Ramos (cell line): ENCODE data around the gene RAMP3.
"Not testable (repeated sequence)": the region's sequence is repeated elsewhere in the genome, so short reads cannot be mapped to it uniquely, and the experiment has no call there.

Experiments used
- in situ Hi-C: fragments of 300-500 bp; cut with MboI; formaldehyde crosslinking; loops from one replicate; pipeline ENCODE4 v1.14.3; 2022; ENCODE audit warnings: low sequenced_read_pairs; ENCODE audit not compliant: unreplicated experiment

The RAMP3 gene

DNA sequence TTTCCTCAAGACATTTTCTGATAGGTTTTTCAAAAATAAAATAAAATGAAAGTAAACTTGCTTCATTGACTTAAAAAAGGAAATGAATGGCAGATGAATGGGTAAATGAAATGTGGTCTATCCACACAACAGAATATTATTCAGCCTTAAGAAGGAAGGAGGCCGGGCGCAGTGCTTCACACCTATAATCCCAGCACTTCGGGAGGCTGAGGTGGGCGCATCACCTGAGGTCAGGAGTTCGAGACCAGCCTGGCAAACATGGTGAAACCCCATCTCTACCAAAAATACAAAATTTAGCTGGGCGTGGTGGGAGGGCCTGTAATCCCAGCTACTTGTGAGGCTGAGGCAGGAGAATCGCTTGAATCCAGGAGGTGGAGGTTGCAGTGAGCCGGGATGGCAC is 3.7 kb upstream of the RAMP3 start:
- in situ Hi-C loops: loop anchor here (5.0 to 10.0 kb wide), 2 partner anchors 98 to 701 kb away; no protein-coding TSS in a partner anchor

DNA sequence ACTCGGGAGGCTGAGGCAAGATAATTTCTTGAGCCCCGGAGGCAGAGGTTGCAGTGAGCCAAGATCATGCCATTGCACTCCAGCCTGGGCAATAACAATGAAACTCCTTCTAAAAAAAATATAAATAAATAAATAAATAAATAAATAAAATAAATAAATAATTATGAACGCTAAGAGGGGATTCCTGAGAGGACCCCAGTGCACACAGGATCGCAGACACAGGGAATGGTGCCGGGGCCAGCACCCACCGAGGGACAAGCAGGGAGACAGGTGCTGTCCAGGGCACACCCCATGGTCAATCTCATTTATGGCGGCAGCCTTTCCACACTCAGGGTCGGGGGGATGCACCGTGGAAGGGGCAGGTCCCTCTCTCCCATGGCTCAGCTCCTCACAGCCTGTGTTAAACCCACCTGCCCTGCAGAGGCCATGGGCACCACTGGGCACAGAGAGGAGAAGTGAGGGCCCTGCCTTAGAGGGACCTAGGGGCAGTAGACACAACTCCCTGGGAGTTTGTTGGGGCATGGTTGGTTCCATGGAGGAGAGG is 2.2 kb upstream of the RAMP3 start:
- in situ Hi-C loops: loop anchor here (10.0 kb wide), 1 partner anchor 699 kb away; no protein-coding TSS in a partner anchor

DNA sequence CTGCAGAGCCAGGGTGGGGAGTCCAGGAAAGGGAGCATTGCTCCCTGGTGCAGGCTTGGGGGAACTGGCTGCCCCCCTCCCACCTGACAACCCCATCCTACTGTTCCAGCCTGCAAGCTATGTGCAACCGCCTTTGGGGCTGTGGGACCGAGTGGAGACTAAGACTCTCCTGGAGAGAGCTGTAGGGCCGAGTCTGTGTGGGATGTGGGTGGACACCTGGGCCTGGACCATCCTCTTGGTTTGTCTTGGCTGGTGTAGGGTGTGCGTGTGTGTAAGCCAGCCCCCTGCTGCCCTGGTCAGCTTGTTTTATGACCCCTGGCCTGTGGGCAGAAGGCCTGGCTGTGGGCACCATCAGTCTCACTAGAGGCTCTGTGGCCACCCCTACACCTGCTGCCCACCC is 1.6 kb upstream of the RAMP3 start:
- in situ Hi-C loops: loop anchor here (10.0 kb wide), 1 partner anchor 699 kb away; no protein-coding TSS in a partner anchor

DNA sequence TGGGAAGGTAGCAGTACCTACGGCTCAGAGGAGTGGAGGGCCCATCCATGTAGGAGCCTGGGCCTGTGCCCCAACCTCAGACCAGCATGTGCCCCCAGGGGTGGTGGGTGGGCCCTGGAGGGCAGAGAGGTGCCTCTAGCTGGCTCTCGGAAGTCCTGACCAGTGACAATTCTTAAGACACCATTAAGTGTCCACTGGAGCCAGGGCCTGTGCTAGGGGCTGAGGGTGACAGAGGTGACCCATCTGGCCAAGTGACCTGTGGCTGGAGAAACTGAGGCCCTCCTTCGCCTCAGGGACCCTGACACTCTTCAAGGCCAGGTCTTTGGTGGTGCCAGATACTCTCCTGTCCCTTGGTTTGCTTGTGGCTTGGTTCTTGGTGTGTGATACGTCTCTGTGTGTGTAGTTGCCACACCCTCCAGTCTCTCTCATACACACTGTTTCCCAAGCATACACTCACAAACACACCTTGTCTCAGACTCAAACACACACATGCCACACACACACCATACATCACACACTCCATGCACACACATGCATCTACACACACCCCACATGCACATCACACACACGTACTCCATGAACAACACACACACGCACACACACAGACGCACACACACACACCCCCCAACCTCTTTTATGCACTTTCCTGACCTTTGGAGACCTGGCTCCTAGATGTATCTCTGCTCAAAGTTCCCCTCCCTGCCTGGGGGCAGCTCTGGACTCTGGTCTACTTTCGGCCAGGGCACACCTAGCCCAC is 897 bp upstream of the RAMP3 start:
- in situ Hi-C loops: loop anchor here (10.0 kb wide), 1 partner anchor 698 kb away; no protein-coding TSS in a partner anchor

DNA sequence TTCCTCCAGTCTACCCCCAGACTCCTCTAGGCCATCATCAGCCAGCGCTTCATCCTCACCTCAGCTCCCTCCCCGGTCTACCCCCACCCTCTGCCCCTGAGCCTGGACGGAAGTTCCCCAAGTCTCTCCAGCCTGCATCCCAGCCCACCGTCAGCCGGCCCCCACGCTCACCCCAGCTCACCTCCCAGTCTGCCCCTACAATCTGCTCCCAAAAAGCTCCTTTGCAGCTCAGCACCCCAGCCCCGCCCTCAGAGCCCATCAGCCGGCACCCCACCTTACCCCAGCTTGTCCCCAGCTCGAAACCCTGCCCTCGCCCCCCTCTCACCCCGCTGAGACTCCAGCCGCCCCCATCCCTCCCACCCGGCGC is 322 bp upstream of the RAMP3 start:
- in situ Hi-C loops: loop anchor here (10.0 kb wide), 1 partner anchor 698 kb away; no protein-coding TSS in a partner anchor

DNA sequence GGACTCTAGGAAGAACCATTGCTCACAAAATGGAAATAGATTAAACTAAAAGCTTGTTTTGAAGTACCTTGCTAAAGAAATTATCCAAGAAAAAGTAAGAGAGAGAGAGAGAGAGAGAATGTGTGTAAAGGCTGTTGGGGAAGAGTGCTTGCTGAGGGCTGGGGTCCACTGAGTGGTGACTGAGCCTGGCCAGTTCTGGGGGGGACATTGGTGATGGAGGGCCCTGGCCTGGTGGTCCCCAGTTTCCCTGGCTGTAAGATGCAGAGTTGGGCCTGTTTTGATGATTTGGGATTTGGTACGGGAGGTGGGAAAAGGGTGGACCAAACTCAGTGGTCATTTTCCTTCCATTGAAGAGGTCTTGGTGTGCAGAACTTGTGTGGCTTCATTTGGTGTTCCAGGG is 880 bp downstream of the RAMP3 start:
- in situ Hi-C loops: loop anchor here (10.0 kb wide), 1 partner anchor 696 kb away; no protein-coding TSS in a partner anchor

DNA sequence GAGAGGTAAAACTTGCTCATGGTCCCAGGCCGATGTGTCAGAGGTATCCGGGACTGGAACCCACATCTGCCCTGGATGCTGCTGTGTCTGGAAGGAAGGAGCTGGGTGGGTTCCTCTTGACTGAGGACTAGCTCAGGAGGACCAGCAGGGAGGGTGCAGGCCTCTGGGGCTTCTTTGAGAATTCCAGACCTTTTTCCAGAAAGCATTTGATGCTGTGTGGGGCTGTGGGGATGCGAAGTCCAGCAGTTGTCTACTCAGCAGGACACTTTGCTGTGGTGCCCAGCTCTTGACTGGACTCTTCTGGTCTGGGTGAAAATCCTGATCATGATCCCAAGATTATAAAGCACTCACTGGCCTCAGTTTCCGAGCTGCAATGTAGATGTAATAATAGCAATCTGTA is 1.7 kb downstream of the RAMP3 start:
- in situ Hi-C loops: loop anchor here (10.0 kb wide), 1 partner anchor 696 kb away; no protein-coding TSS in a partner anchor

DNA sequence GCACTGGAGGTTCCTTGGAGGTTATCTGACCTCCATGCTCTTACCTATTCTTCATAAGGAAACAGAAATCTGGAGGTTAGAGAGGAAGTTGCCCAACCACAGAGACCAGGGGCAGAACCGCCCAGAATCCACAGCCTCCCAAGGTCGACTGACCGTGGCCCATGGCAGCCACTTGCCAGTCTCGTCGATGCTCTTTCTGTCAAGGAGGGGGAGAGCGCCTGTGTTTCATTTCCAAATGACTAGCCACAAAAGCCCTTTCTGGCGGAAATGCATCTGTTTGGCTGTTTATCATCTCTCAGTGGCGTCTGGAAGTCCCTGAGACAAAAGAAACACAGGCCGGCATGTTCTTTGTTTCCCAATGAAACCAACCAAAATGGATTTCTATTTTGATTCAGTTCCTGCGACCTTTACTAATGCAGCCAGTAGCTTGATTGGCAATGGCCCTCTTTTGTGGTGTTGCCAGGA is 2.9 kb downstream of the RAMP3 start:
- in situ Hi-C loops: no loop called here

DNA sequence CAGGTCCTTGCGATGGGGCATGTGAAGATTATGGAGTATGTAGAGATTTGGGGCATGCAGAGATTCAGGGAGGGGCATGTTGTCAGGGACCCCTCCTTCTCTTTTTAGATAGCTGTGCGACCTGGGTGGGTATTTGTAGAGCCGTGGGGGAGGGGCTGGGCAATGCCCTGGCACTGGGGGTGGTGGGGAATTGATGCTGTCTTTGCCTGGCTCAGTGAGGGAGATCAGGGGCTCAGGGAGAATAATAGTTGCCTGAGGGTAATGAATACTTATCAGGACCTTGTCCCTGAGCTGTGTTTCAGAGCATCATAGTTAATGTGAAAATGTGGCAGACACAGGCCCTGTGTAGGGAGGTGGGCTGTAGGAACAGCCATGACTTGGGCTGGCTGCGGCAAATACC is 3.5 kb downstream of the RAMP3 start:
- in situ Hi-C loops: no loop called here

DNA sequence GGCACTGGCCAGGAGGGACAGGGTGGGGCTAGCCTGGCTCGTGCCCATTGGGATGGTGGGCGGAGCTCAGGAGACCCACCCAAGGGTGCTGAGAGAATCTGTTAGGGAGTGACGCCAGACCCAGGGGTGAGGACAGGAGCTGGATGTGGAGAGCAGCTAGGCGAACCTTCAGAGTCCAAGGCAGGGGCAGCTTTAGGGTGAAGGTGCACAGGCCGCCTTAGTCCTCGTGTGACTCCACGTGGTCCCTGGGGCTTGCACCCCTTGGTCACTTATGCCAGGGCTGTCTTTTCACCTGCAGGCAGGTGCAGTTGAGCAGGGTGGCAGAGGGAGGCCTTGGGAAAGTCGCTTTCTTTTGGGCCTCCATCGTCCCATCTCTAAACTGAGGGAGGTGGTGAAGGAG is 4.3 kb downstream of the RAMP3 start:
- in situ Hi-C loops: no loop called here

DNA sequence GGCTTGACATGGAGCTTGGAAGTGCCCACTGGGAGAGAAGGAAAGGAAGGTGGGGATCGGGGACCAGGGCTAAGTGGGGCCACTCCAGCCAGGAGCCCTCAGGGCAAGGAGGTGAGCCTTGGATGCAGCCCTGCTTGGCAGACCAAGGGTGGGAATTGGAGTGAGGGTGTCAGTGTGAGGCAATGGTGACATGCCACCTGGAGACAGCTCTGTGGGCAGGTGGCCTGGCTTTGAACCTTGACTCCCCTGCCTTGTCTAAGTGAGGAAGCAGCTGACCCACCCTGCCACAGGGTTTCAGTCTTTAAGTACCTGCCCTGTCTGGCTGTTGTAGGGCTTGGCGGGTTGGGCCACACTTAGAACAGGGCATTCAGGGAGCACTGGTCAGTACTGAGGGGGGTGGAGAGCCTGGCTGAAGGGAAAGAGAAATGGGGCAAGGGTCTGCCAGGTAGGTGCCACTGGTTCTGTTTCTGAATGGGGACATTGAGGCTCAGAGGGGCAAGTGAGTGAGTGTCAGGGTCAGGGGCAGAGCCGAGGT is 4.8 kb downstream of the RAMP3 start:
- in situ Hi-C loops: no loop called here

DNA sequence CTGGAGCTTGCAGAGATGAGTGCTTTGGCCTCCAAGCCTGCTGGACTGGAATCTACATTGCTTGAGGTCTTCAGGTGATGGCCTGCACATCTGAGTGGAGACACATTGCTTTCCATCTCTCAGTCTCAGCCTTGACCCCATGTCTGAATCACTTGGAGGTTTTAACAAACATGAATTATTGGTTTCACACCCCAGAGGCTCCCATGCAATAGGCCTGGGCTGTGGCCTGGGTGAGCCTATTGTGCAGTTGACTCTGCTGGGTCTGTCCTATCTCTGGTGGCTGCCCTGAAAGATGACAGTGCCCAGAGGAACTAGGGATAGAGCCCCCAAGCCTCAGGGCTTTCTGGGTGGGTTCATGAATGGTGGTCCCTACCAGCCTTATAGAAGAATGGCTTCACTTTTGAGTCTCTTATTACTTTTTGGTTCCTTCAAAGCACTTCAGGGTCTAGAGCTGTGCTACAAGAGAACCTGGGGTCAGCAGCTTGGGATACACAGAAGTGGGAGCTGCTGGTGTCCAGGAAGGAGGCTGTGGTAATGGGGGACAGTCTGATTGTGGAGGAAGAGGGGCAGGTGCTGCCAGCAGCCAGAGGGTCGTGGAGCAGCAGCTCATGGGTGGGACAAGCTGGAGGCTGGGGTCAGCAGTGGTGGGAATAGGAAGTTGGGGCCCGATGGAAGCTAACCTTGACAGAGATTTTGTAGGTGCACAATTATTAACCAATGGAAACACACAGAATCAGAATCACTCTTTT is 5.5 kb downstream of the RAMP3 start:
- in situ Hi-C loops: no loop called here

DNA sequence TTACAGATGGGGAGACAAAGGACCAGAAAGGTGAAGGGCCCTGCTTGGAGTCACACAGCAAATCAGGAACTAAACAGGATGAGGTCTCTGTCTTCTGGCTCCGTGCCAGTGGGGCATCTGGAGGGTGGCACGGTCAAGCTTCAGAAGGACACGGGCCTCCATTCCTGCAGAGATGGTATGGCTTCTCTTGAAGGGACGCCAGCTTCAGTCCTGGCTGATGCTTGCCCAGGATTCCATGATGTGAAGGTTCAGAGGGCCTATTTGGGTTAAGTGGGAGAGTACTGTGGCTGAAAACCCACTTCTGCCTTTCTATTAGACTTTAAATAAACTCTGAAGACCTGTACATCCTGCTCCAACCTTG is 6.1 kb downstream of the RAMP3 start:
- in situ Hi-C loops: no loop called here

DNA sequence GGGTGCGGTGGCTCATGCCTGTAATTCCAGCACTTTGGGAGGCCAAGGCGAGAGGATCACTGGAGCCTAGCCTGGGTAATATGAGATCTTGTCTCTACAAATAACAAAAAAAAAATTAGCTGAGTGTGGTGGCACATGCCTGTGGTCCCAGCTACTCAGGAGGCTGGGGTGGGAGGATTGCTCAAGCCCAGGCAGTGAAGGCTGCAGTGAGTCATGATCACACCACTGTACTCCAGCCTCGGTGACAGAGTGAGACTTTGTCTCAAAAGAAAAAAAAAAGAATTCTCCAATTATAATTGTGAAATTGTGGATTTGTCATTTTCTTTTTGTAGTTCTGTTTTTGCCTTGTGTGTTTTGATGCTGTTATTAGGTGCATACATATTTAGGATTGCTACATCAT is 6.7 kb downstream of the RAMP3 start:
- in situ Hi-C loops: not testable (repeated sequence)

DNA sequence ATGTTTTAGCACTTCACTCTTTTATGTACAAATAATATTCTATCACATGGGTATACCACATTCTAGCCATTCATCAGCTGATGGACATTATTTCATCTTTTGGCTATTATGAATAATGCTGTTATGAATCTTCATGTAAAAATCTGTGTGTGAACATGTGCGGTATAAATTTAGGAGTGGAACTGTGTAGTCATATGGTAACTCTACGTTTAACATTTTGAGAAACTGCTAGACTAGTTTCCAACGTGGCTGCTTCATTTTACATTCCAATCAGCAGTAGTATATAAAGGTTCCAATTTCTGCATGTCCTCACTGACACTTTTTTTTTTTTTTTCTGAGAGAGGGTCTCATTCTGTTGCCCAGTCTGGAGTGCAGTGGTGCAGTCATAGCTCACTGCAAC is 8.3 kb downstream of the RAMP3 start:
- in situ Hi-C loops: no loop called here

DNA sequence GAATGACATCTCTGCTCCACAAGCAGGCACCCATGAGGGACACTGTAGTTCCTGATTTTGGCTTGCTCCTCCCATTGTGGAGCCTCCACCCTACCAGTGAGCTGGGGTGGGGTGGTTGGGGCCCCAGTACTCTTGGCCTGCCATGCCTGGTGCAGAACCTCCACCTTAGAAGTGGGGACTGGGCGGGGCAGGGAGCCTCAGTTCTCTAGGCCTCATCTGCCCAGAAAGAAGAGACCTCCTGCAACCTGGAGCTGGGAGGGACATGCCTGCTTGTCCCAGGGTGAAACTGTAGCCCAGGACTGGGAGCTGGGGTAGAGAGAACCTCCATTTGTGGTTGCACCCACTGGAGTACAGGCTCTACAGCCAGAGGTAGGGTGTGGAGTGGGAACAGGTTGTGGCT is 14.4 kb downstream of the RAMP3 start:
- in situ Hi-C loops: no loop called here

DNA sequence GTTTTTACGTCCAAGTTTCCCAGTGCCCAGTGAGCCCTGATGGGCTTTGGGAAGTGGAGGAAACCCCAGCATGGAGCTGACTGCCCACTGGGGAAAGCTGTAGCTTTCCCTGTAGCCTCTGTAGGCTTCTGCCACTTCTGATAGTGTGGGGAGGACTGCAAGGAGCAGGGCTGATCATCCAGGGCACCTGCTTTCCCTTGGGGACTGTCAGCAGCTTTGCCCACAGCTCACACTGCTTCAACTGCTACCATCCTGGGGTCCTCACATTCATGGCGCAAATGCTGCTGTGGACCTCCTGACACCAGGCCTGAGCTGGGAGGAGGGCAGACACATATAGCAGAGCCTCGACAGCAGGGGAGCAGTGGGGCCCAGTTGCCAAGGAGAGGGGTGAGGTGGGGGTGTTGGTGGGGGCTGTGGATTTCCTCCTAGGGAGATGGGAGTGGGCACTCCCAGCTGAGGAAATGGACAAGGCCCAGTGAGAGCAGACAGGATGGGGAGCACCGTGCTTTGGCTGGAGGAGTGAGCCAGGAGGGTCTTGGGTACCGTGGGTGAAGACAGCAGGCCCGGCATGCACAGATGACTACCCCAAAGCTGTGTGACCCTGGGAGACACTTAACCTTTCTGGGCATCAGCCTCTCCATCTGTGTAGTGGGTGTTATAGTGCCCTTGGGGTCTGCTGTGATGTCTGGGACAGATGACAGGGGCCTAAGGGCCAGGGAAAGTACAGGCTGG is 16.2 kb downstream of the RAMP3 start:
- in situ Hi-C loops: no loop called here

DNA sequence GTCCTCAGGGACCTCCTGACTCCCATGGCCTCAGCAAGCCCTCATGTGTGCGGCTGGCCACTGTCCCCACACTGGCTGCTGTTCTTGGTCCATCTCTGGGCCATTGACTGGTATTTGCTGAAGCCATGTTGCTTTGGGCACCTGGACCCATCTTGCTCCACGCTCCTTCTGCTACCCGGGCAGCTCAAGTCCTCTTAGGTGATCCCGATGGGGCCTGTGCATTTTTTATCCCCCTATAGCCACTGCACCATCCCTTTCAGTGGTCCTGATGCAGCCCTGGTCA is 16.7 kb downstream of the RAMP3 start:
- in situ Hi-C loops: no loop called here

DNA sequence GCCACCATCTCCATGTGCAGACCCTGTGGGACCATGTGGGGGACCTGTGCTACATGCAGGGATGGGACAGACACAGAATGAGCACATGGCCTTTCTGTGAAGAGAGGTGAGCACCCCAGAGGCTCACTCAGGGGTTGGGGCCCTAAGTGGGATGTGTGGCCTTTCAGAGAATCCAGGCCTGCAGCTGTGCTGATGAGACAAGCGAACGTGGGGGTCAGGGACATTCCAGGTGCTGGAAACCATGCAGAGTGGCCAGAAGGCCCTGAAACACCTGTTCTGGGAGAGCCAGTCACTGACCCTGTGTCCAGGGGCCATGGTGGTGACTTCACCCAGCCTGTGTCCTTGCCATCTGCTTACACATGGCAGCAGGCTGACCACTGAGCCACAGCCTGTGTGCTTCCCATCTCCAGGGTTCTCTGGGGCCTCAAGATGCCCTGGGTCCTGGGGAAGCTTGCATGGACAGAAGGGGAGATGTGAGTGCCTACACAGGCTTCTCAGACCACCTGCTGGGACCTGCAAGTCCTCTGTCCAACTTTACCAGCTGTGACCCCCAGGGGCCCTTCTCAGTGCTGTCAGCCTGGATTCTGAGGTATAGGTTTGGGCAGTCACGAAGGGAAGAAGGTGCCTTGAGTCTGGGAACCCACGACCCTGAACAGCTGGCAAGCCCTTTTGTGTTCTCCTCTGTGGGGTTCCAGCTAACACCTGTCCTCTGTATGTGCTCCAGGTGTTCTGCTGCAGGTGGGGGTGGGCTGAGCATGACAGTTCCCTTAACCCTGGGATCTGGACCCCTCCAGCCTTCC is 17.6 kb downstream of the RAMP3 start:
- in situ Hi-C loops: no loop called here

DNA sequence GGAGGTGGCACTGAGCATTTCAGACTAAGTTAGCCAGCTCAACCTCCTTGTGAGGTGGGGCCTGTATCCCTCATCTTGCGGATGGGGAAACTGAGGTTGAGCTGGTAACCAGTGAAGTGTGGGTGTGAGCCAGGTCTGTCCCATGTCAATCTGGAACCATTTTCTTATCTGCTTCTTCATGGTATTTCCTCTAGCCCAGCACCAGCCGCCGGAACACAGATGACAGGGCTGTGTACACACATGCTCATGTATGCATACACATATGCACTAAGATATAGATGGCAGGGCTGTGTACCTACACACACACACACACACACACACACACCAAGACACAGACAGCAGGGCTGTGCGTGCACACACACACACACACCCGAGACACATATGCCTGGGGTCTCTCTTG is 18.5 kb downstream of the RAMP3 start:
- in situ Hi-C loops: no loop called here
